Stimulated activated CD4-positive, alpha-beta T cell treated with anti-CD3 and anti-CD28 coated beads, Interleukin-2, amount 100 ng/mL, for 48 hours (primary cell): Measurements from ENCODE around the gene POLR3K.
A peak's percentile ranks its signal among the peaks of the same experiment; 100 is the strongest.

Experiments
- DNase-seq, 2 donors: peaks; one replicate each; pipeline ENCODE4 v3.0.0-alpha.2; 2020

POLR3K gene

DNA sequence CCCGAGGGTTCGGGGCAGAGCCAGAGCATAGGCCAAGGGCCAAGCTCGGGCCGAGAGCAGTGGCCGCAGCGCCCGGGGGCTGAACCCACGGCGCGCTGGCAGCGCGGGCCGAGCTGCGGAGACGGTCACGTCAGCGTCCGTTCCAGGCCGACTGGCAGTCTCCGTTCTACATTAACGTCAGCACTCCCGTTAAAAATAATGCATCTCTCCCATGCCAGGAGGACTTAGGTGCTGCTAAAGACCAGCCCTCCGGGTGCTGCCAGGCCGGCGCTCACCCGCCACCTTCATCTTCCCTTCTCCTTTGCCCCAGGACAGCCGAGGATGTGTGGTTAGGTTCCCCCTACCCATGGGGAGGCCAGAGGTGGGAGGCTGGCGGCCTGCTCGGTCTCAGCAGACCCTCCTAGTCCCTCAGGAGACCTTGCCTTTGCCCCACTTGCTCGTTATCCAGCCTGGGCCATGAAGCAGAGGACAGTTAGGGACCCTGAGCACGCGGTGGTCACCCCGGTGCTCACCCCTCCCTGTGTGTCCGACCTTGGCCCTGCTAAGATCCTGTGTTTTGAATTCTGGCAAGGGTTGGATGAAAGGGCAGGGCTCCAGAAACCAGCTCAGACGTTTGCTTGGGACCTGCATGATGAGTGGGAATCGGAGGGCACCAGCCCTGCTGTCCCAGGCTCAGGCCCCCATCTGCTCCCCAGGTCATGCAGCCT, 25.2 kb upstream of the POLR3K start:
- no peak for DNase-seq

DNA sequence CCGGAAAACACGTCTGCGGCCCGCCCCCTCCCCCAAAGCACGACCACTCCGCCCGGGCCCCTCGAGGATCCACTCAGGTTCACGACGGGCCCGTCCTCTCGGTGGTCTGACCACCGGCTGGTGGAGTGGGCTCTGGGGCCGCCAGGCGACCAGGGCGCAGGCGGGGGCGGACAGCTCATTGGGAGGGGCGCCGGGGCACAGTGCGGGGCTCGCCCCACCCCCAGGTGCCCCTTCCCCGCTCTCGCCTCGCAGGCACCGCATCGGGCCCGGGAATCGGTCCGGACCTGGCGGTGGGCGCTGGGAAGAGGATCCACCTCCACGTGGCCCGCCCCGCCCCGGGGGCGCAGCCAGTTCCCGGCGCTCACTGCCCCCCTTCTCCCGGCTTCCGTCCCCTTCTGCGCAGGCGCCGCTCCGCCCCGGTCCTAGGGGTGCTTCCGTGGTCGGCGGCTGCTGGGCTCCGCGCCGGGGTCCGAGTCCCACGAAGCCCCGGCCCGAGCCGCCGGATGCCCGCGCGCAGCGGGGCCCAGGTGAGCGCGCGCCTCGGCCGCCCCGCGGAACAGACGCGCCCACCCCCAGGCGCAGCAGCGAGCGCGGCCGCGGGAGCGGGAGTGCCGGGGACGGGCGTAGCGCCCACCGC, 24.5 kb upstream of the POLR3K start, which contains the start of gene MPG:
Gene MPG (plus strand): TSS at position 419 of the 637 bp plus-strand sequence. CDS start 85 bp downstream, at position 504.
- DNase-seq = peak; percentile 79 to 80

DNA sequence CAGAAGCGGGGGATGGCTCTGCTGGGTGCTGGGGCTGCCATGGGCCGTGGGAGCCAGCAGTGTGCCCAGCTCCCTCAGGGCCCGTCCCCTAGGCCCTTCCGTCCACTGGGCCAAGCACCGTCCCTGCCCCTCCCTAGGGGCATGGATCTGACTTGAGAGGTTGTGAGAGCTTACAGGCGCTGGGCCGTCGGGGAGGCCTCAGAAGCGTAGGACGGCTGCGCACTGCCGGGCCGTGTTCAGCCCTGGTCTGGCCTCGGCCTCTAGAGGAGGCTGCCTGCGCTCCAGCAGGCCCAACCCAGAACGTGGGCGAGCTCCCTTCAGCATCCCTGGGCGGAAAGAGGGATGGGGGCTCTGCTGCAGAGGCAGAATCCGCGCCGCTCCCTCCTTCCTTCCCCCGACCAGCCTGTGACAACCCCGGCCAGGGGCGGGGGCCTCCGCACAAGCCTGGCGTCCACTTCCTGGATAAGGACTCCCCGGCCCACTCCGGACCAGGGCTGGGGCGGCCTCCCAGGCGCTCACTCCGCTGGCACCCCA, 23.9 kb upstream of the POLR3K start:
- DNase-seq = no peak

DNA sequence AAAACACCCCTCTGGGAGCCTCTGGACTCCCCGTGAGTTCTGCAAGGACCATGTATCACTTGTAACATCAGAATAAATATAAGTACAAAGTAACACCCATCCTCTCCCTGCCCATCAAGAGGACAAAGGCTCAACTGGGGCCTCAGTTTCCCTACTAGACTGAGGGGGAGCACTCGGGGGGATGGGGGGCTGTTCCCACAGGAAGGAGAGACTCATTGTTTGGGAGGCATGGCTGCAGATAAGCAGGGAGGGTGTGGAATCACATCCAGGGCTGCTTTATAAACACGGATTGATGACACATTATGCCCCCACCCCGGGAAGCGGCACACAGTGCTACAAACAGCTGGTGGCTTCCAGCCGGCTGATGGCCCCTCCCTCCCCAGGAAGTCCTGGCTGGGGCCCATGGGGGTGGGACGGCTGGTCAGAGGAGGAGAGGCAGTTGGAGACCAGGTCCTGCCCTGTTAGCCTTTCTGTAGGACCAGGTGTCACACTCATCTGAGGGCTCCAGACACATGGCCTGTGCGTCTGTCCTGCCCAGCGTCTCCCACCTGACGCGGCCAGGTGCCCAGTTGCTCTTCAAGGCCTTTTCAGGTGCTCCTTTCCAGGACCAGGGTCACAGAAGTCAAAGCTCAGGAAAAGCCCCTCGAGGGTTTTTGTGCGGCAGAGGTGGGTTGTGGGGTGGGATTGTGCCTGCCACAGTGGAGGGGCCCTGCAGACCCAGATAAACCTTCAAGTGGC, 23.3 kb upstream of the POLR3K start:
- no peak for DNase-seq

DNA sequence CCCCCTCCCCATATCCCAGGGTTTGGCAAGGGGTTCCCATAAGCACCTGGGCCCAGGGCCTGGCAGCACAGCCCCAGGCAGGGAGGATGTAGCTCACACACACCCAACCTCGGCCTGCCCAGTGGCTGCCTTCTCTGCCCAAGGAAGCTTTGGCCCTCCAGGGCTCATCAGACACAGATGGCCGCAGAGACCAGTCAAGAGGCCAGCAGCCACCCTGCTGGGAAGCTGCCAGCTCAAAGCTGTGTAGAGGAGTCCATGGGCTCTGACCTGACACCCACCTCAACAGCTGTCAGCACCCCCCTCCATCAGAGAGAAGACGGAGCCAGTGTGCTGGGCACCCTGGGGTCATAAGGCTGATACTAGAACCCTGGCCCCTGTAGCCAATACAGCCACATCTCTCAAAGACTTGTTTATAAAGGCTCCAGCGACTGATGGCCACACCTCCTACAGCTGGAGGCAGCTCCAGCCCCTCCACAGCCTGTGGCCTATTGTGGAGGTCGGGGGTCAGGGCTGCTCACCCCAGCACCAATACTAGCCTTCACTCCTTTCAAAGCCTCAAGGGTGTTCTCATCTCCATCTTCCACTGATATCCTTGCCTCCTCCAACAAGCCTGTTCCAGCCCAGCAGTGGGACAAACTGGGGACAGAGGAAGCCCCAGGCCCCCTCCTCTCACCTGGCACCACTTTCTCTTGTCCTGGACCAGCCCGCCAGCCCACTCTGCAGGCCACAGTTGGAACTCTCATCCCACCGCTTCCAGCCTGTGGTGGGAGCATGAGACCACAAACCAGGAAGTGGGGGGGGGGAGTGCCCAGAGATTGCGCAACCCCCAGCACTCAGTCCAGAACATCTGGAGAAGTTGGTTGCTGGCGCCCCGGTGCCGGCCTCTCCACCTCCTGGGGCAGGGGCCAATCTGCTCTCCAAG, 22.4 kb upstream of the POLR3K start:
- no peak for DNase-seq

DNA sequence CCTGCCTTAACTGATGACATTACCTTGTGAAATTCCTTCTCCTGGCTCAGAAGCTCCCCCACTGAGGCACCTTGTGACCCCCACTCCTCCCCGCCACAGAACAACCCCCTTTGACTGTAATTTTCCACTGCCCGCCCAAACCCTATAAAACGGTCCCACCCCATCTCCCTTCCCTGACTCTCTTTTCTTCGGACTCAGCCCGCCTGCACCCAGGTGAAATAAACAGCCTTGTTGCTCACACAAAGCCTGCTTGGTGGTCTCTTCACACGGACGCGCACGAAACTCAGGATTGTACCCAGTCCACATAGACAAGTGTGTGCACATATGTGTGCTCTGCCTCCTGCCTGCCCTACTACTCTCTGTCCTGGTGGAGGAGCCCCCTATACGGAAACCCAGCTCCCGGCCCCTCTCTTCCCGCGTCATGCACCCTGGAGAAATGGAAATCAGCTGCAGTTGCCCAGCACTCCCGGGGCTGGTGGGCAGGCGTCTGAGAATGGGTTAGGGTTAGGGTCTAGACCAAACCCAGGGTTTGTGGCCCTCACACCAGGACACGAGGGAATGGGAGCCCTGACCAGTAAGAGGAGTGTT, 21.4 kb upstream of the POLR3K start:
- no peak for DNase-seq

DNA sequence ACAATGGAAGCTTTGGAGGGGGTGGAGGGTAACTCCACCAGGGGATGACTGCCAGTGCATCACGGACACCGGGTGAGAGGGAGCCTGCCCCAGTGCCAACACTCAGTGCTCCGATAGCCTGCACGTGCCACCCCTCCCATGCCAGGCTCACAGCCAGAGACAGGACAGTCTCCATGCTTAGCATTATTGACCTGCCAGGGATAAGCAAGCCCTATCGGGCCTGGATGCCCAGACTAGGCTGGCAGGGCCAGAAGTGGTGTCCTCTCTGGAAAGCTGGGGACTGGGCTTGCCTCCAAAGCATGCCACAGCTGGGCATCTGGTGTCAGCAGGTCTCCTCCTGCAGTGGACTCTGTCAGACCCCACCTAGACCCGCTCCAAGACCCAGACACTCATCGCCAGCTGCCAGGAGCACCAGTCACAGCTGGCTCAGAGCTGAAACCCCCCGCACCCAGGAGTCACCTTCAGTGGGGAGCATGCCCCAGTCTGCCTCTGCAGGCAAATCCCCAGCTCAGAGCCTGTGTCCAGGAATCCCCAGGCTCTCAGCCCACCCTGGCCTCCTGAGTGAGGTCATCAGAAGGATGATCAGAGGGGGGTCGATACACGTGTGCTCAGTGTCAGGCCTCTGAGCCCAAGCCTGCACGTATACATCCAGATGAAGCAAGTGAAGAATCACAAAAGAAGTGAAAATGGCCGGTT, 20.8 kb upstream of the POLR3K start:
- no peak for DNase-seq

DNA sequence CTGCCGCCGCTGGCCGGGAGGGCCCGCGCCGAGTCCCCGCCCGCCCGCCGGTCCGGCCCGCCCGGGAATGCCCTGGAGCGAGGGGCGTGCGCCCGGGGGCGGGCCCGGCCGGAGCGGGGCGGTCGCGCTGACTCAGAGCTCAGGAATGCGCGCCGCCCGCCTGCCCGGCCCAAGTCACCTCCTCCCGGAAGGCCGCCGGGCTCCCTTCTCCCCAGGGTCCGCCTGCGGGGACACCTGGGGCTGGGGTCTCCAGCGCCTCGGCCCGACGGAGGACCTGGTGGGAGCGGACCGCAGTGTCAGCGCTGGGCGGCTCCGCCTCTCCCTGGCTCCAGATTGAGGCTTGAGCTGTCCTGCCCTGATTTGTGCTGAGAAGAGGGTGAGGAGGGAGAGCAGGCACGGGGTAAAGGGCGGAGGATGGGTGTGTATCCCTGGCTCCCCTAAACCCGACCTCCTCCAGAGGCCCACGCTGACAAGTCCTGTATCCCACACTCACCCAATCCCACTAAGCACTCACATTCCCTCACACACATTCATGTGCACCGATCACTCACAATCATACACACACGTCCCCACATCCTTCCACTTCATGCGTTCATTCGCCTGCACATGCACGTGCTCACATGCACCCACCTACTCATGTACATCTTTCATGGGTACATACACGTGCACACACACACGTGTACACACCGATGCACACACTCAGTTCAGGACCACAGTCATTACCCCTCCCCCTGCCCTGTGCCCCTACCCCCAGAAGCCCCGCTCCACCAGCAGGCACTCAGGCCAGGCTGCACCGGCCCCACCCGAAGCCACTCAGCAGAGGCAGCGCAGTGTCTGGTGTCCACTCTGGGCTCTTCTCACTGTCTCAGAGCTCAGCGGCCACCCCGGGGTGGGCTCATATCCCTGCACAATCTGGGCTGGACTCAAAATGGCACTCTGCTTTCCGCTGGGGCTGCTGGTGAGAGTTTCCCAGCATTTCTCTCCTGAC, 19.4 kb upstream of the POLR3K start, which contains the start of gene RHBDF1:
Gene RHBDF1 (minus strand): TSS at position 71 of the 988 bp plus-strand sequence. CDS start 7,616 bp downstream, outside the sequence.
- DNase-seq = no peak

DNA sequence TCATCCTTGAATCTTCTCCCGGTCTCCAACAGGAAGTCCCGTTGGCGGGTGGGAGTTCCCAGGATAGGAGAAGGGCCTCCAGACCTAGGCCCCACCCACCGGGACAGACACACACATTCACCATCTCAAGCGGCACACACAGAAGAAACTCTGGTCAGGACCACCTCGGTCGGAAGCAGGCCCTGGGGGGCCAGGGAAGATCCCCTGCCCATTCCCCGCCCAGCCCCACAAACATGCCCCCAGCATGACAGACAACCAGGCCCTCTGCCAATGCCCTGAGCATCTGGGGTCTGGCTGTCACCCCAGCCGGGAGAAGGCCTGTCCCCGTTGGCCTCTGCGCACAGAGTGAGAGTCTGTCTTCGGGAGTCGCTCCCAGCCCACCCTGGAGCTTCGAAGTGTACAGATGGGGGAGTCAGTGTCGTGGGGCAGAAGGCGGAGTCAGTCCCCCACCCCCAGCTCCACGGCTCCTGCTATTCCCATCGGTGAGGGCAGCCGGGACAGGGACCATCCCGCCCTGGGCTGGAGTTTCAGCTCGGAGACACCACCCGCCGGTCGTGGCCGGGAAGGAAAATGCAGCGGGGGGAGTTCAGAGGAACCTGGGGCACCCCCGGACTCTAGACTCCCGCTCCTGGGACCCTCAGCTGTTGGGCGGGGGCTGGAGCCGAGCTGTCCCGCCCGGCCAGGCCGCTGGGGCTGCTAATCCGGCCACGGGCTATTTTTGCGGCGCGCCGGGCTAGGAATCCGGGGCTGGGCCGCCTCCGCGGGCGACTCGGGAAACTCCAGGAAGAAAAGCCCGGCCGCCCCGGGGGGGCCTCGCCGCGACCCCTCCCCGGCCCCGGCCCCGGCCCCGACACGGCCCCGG, 18.4 kb upstream of the POLR3K start:
- DNase-seq = no peak

DNA sequence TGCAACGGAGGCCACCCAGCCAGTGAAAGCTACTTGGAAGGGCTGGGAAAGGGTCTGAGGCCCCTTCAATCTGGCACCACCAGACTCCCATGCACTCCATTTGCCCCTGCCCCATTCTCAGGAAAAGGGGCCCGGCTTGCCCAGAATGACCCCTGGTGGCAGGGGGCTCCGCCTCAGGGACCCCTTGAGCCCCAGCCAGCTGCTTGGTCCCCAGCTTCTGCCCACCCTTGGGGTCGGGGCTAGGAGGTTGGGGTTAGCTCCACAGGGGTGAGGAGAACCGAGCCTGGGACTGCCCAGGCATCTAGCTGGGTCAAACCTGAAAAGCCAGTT, 17.8 kb upstream of the POLR3K start:
- DNase-seq = no peak

DNA sequence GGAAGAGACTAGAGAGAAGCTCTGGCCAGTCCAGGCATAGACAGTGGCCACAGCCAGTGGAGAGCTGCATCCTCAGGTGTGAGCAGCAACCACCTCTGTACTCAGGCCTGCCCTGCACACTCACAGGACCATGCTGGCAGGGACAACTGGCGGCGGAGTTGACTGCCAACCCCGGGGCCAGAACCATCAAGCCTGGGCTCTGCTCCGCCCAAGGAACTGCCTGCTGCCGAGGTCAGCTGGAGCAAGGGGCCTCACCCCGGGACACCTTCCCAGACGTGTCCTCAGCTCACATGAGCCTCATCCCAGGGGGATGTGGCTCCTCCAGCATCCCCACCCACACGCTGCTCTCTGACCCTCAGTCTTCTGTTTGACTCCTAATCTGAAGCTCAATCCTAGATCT, 15.8 kb upstream of the POLR3K start:
- DNase-seq = no peak

DNA sequence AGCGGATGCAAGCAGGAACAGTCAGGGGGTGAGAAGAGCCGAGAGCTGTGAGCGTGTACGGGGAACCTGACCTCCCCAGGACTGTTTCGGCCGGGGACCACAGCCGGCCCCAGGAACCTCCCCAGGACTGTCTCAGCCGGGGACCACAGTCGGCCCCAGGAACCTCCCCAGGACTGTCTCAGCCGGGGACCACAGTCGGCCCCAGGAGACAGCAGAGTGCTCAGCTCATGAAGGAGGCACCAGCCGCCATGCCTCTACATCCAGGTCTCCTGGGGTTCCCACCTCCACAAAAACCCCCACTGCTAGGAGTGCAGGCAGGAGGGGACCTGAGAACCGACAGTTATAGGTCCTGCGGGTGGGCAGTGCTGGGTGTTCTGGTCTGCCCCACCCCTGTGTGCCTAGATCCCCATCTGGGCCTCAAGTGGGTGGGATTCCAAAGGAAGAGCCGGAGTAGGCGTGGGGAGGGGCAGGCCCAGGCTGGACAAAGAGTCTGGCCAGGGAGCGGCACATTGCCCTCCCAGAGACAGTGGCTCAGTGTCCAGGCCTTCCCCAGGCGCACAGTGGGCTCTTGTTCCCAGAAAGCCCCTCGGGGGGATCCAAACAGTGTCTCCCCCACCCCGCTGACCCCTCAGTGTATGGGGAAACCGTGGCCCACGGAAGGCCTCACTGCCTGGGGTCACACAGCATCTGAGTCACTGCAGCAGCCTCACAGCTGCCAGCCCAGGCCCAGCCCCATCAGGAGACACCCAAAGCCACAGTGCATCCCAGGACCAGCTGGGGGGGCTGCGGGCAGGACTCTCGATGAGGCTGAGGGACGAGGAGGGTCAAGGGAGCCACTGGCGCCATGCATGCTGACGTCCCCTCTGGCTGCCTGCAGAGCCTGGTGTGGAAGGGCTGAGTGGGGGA, 14.7 kb upstream of the POLR3K start:
- no peak for DNase-seq

DNA sequence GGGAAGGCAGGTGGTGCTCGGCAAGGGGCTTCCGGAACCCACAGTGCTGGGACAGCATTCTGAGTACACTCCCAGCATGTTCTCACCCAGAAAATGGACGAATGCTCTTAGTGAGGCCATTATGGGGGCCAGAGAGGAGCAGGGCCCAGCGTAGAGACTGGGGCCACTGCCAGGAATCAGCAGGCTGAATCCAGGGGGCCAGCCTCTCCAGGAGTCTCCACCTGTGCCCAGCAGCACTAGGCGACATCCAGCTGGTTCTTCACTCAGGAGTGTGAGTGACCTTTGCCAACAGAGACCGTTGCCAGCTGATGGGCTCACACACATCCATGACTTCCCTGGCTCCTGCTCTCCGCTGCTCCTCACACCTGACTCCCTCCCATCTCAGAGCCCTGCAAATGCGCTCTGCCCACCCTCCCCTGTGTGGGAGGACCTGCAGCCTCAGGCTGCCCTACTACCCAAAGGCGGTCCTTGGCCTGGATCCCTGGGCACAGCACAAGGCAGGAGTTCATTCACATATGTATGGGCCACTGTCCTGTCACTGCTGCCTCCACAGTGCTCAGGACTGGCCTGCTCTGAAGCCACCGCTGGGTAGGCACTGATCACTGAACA, 13.9 kb upstream of the POLR3K start:
- DNase-seq = no peak

DNA sequence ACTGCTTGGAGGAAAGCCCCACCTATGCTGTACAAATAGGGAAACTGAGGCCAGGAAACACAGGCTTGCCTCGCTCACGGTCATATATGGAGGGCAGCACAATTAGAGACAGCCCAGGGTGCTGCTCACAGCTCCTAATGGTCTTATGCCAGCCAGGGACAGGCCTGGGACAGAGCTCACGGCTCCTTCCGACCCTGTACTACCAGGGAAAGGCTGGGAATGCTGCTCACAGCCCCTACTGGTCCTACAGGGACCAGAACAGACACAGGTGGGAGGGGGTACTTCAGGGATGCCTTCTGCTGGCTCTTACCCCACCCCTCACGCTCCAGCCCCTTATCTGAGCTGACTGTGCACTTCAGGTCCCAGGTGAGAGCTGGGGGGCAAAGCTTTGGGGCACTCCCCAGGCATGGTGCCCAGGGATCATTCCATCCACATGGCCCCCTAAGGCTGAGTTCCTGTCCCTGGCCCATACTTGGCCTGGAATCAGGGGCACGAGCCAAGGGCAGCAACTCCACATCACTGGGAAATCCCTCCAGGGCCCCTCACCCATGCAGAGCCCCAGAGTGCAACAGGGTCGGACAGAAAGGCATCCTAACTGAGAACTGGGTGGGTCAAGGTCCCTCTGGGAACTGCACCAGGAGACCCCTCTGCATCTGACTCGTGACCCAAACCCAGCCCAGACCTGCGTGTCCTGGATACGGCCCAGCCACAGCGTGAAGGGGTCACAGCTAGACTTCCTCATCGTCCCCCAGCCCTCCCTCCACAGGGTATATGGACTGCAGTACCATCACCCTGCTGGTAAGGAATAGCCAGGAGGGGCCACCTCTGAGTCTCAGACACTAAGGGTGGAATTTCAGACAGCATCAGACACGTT, 13.1 kb upstream of the POLR3K start:
- no peak for DNase-seq

DNA sequence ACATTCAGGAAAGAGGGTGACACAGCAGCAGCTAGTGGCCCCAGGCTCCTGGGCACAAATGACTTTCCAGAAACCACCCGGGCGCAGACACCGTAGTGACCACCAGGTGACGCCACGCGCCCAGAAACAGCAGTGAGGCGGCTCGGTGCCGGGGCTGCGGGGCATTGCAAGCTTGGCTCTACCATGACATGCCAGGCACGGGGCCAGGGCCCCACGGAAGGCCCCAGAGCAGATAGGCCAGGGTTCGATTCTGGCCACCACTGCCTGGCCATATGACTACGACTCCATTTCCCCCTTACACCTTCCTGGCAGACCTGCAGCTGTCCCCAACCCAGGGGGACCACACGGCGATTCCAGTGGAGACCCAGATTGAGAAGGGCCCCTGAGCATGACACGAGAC, 12.3 kb upstream of the POLR3K start:
- DNase-seq = peak; percentile 82 to 93

DNA sequence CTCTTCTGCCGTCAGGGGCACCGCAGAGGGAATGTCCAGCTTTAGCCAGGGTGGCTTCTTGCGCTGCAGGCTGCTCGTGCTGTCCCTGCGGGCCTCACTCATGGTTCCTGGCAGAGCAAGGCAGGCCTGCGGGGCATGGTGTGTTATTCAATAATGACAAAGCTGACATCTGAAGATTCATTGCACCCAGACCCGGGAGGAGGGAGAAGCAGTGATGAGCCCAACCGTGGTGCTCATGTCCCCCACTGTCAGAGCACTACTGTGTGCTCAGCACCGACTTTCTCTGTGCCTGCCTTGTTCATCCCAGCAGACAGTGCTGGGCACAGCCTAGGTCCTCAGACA, 11.5 kb upstream of the POLR3K start:
- no peak for DNase-seq
